ENCODE results near the gene SHCBP1.
"Not testable (repeated sequence)": the region's sequence is repeated elsewhere in the genome, so short reads cannot be mapped to it uniquely, and the experiment has no call there.

The SHCBP1 gene

GRCh38 chr16:46614006-46614405 lies 7.2 kb downstream of the SHCBP1 start:
- no peak for DNase-seq

GRCh38 chr16:46613352-46613751 lies 7.8 kb downstream of the SHCBP1 start:
- DNase-seq: no peak

- DNase-seq: no peak
These were observed 9.1 kb downstream of the SHCBP1 start for GRCh38 chr16:46612121-46612520.

- no peak for DNase-seq
These were observed 13.7 kb downstream of the SHCBP1 start for GRCh38 chr16:46607529-46607928.

- DNase-seq: no peak
These were observed 14.9 kb downstream of the SHCBP1 start for GRCh38 chr16:46606231-46606630.

- DNase-seq: no peak
These were observed 29.9 kb downstream of the SHCBP1 start for GRCh38 chr16:46591257-46591656.

- no peak for DNase-seq
These were observed 35.1 kb downstream of the SHCBP1 start for GRCh38 chr16:46586011-46586577.

- no peak for DNase-seq
These were observed 38.1 kb downstream of the SHCBP1 start for GRCh38 chr16:46583036-46583435.

- no peak for DNase-seq
These were observed 38.9 kb downstream of the SHCBP1 start for GRCh38 chr16:46582313-46582712.

- DNase-seq: no peak
These were observed 43.1 kb downstream of the SHCBP1 start for GRCh38 chr16:46577988-46578579.

- DNase-seq: no peak
These were observed 47.4 kb downstream of the SHCBP1 start for GRCh38 chr16:46573834-46574159.

GRCh38 chr16:46573008-46573833 lies 48.0 kb downstream of the SHCBP1 start:
- DNase-seq: peak; percentile 33

- no peak for DNase-seq
These were observed 51.9 kb downstream of the SHCBP1 start for GRCh38 chr16:46569231-46569735.

- DNase-seq: peak; percentile 78
These were observed 52.5 kb downstream of the SHCBP1 start for GRCh38 chr16:46568472-46569230.

GRCh38 chr16:46562979-46563378 lies 58.2 kb downstream of the SHCBP1 start:
- DNase-seq: no peak

- no peak for DNase-seq
These were observed 63.2 kb downstream of the SHCBP1 start for GRCh38 chr16:46558018-46558417.

- DNase-seq: no peak
These were observed 65.2 kb downstream of the SHCBP1 start for GRCh38 chr16:46555951-46556350.

GRCh38 chr16:46554435-46554834 lies 66.7 kb downstream of the SHCBP1 start:
- not testable (repeated sequence) for DNase-seq

- no peak for DNase-seq
These were observed 71.7 kb downstream of the SHCBP1 start for GRCh38 chr16:46549477-46549876.

Data from GOT3 (cell line).